SKM-1 (cell line): ENCODE measurements around the gene LCLAT1.

Experiments used
- DNase-seq: peaks from one replicate; lab custom pipeline; 2025; ENCODE audit not compliant: unreplicated experiment; lab: John Stamatoyannopoulos, UW

LCLAT1 gene

GRCh38 chr2:30422444-30423040 is 24.5 kb upstream of the LCLAT1 start:
- DNase-seq: no peak

- DNase-seq: no peak
These were observed 22.8 kb upstream of the LCLAT1 start for GRCh38 chr2:30424231-30424630.

GRCh38 chr2:30425326-30425725 is 21.7 kb upstream of the LCLAT1 start:
- no peak for DNase-seq

GRCh38 chr2:30427606-30428347 is 19.3 kb upstream of the LCLAT1 start:
- DNase-seq: no peak

- no peak for DNase-seq
These were observed 18.7 kb upstream of the LCLAT1 start for GRCh38 chr2:30428348-30428662.

- DNase-seq: no peak
These were observed 18.1 kb upstream of the LCLAT1 start for GRCh38 chr2:30428827-30429461.

GRCh38 chr2:30433541-30434299 is 13.3 kb upstream of the LCLAT1 start:
- no peak for DNase-seq

GRCh38 chr2:30434708-30435107 is 12.3 kb upstream of the LCLAT1 start:
- DNase-seq: no peak

- DNase-seq: no peak
These were observed 10.1 kb upstream of the LCLAT1 start for GRCh38 chr2:30436859-30437435.

- no peak for DNase-seq
These were observed 9.1 kb upstream of the LCLAT1 start for GRCh38 chr2:30437809-30438548.

- no peak for DNase-seq
These were observed 7.8 kb upstream of the LCLAT1 start for GRCh38 chr2:30439296-30439695.

GRCh38 chr2:30439879-30440278 is 7.2 kb upstream of the LCLAT1 start:
- no peak for DNase-seq

GRCh38 chr2:30441023-30441422 is 6.0 kb upstream of the LCLAT1 start:
- DNase-seq: no peak

- no peak for DNase-seq
These were observed 4.0 kb upstream of the LCLAT1 start for GRCh38 chr2:30443081-30443480.

GRCh38 chr2:30444273-30444672 is 2.8 kb upstream of the LCLAT1 start:
- DNase-seq: no peak

- DNase-seq: no peak
These were observed 1.7 kb upstream of the LCLAT1 start for GRCh38 chr2:30445266-30445821.

GRCh38 chr2:30446602-30447148 is 371 bp upstream of the LCLAT1 start:
- DNase-seq: no peak

GRCh38 chr2:30448308-30448707 is 1.3 kb downstream of the LCLAT1 start:
- no peak for DNase-seq

- DNase-seq: no peak
These were observed 1.8 kb downstream of the LCLAT1 start for GRCh38 chr2:30448866-30449265.

GRCh38 chr2:30450025-30450424 is 3.0 kb downstream of the LCLAT1 start:
- DNase-seq: no peak
